D721Med (cell line): Measurements from ENCODE around the gene INPP4B.

ENCODE experiments used
- DNase-seq: peaks from one replicate; pipeline ENCODE4 v3.0.0; 2011; ENCODE audit warnings: low spot score; ENCODE audit not compliant: insufficient read length
- FAIRE-seq: peaks from 2 replicates; lab custom pipeline; 2011; peaks lifted over from hg19 to GRCh38; lab: Jason Lieb, UNC
- CTCF ChIP-seq: IDR thresholded peaks from 2 replicates; pipeline ENCODE4 v1.5.1; 2012; ENCODE audit warnings: mild to moderate bottlenecking, control low read depth; ENCODE audit not compliant: insufficient read depth; ENCODE audit errors: missing control alignments

Gene INPP4B

GRCh38 chr4:142743121-142743825 is 102.8 kb downstream of the INPP4B start:
- no peak for TF ChIP-seq CTCF
- FAIRE-seq = no peak
- DNase-seq = no peak

DNA sequence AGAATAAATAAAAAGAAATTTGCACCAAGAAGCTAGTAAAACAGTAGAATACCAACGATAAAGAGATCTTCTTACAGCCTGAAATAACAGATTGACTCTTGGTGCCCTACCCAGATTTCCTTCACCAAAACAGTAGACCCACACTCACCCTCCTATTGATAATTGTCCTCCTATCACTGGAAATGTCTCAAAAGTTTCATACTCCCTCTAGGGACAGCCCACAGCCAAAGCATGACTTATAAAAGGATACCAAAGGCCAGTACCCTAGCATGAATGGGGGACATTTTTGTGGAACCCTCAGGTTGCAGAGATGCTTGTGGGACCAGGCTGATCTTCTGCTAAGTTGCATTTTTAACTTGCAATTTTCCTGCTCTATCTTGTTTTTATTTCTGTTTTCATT is 104.1 kb downstream of the INPP4B start:
- FAIRE-seq = no peak
- DNase-seq = no peak
- no peak for TF ChIP-seq CTCF

GRCh38 chr4:142728233-142728632 is 117.9 kb downstream of the INPP4B start:
- TF ChIP-seq CTCF = no peak
- DNase-seq (no peak), FAIRE-seq (no peak)

- DNase-seq = no peak
- no peak for FAIRE-seq
- no peak for TF ChIP-seq CTCF
These were observed 119.0 kb downstream of the INPP4B start for GRCh38 chr4:142727149-142727548.

- no peak for FAIRE-seq
- no peak for DNase-seq
- TF ChIP-seq CTCF = no peak
These were observed 120.2 kb downstream of the INPP4B start for GRCh38 chr4:142725886-142726285.

GRCh38 chr4:142721187-142721586 is 124.9 kb downstream of the INPP4B start:
- TF ChIP-seq CTCF = no peak
- FAIRE-seq = no peak
- DNase-seq = no peak

GRCh38 chr4:142719854-142720541 is 126.1 kb downstream of the INPP4B start:
- TF ChIP-seq CTCF = peak; percentile 52
- no peak for DNase-seq
- peak; percentile 29 for FAIRE-seq
